Measurements from ENCODE around the gene C8B.

C8B gene

GRCh38 chr1:56992318-56993125 is 26.7 kb upstream of the C8B start:
- no peak for DNase-seq (ENCODE audit: low read depth)
- Histone ChIP-seq H3K9me3 (ENCODE audit: control insufficient read depth, low read length) (no peaks in the 10 kb centered on the region), H3K4me1 (ENCODE audit: control insufficient read depth, insufficient read depth, low read length) (no peaks in the 10 kb centered on the region), H3K36me3 (ENCODE audit: control insufficient read depth, insufficient read depth, low read length, severe bottlenecking) (no peaks in the 10 kb centered on the region), H3K4me3 (ENCODE audit: low read length) (no peak overlapping the region), H3K27me3 (replicated peaks; ENCODE audit: control insufficient read depth, insufficient read depth, low read length) (no peaks in the 10 kb centered on the region), H3K9ac (ENCODE audit: low read length) (no peak overlapping the region)

- Histone ChIP-seq H3K9me3 (ENCODE audit: control insufficient read depth, low read length) (no peaks in the 10 kb centered on the region), H3K9ac (ENCODE audit: low read length) (no peak overlapping the region), H3K27me3 (replicated peaks; ENCODE audit: control insufficient read depth, insufficient read depth, low read length) (no peaks in the 10 kb centered on the region), H3K4me1 (ENCODE audit: control insufficient read depth, insufficient read depth, low read length) (no peaks in the 10 kb centered on the region), H3K36me3 (ENCODE audit: control insufficient read depth, insufficient read depth, low read length, severe bottlenecking) (no peaks in the 10 kb centered on the region), H3K4me3 (ENCODE audit: low read length) (no peak overlapping the region)
- no peak for DNase-seq (ENCODE audit: low read depth)
Measured at GRCh38 chr1:56991576-56991975, 25.8 kb upstream of the C8B start.

- Histone ChIP-seq H3K4me1 (ENCODE audit: control insufficient read depth, insufficient read depth, low read length) (no peaks in the 10 kb centered on the region), H3K36me3 (ENCODE audit: control insufficient read depth, insufficient read depth, low read length, severe bottlenecking) (no peaks in the 10 kb centered on the region)
- no peak for DNase-seq (ENCODE audit: low read depth)
Measured at GRCh38 chr1:56986397-56986796, 20.6 kb upstream of the C8B start.

GRCh38 chr1:56985857-56986256 is 20.0 kb upstream of the C8B start:
- Histone ChIP-seq H3K9me3 (ENCODE audit: control insufficient read depth, low read length) (no peaks in the 10 kb centered on the region), H3K4me1 (ENCODE audit: control insufficient read depth, insufficient read depth, low read length) (no peaks in the 10 kb centered on the region), H3K4me3 (ENCODE audit: low read length) (no peak overlapping the region), H3K36me3 (ENCODE audit: control insufficient read depth, insufficient read depth, low read length, severe bottlenecking) (no peaks in the 10 kb centered on the region), H3K27me3 (replicated peaks; ENCODE audit: control insufficient read depth, insufficient read depth, low read length) (peaks cover 8% of the 10 kb centered on the region), H3K9ac (ENCODE audit: low read length) (no peak overlapping the region)
- no peak for DNase-seq (ENCODE audit: low read depth)

More at GRCh38 chr1:56986397-56986796, 20.6 kb upstream of the C8B start:
- Histone ChIP-seq H3K9me3 (ENCODE audit: control insufficient read depth, low read length) (no peaks in the 10 kb centered on the region), H3K27me3 (replicated peaks; ENCODE audit: control insufficient read depth, insufficient read depth, low read length) (peaks cover 8% of the 10 kb centered on the region), H3K4me3 (ENCODE audit: low read length) (no peak overlapping the region), H3K9ac (ENCODE audit: low read length) (no peak overlapping the region)

- H3K9ac ChIP-seq (ENCODE audit: low read length) = no peak overlapping the region
- no peaks in the 10 kb centered on the region for H3K36me3 ChIP-seq (ENCODE audit: control insufficient read depth, insufficient read depth, low read length, severe bottlenecking)
- no peak overlapping the region for H3K4me3 ChIP-seq (ENCODE audit: low read length)
- no peaks in the 10 kb centered on the region for H3K9me3 ChIP-seq (ENCODE audit: control insufficient read depth, low read length)
- DNase-seq (ENCODE audit: low read depth) = no peak
- no peaks in the 10 kb centered on the region for H3K4me1 ChIP-seq (ENCODE audit: control insufficient read depth, insufficient read depth, low read length)
- peaks cover 8% of the 10 kb centered on the region for H3K27me3 ChIP-seq (replicated peaks; ENCODE audit: control insufficient read depth, insufficient read depth, low read length)
Measured at GRCh38 chr1:56983484-56983883, 17.7 kb upstream of the C8B start.

GRCh38 chr1:56979986-56980755 is 14.4 kb upstream of the C8B start:
- no peak for DNase-seq (ENCODE audit: low read depth)
- Histone ChIP-seq H3K9me3 (ENCODE audit: control insufficient read depth, low read length) (no peaks in the 10 kb centered on the region), H3K4me3 (ENCODE audit: low read length) (no peak overlapping the region), H3K9ac (ENCODE audit: low read length) (no peak overlapping the region), H3K4me1 (ENCODE audit: control insufficient read depth, insufficient read depth, low read length) (no peaks in the 10 kb centered on the region), H3K36me3 (ENCODE audit: control insufficient read depth, insufficient read depth, low read length, severe bottlenecking) (no peaks in the 10 kb centered on the region), H3K27me3 (replicated peaks; ENCODE audit: control insufficient read depth, insufficient read depth, low read length) (peaks cover 8% of the 10 kb centered on the region)

GRCh38 chr1:56978819-56979218 is 13.0 kb upstream of the C8B start:
- Histone ChIP-seq H3K4me1 (ENCODE audit: control insufficient read depth, insufficient read depth, low read length) (no peaks in the 10 kb centered on the region), H3K9ac (ENCODE audit: low read length) (no peak overlapping the region), H3K4me3 (ENCODE audit: low read length) (no peak overlapping the region), H3K36me3 (ENCODE audit: control insufficient read depth, insufficient read depth, low read length, severe bottlenecking) (no peaks in the 10 kb centered on the region), H3K9me3 (ENCODE audit: control insufficient read depth, low read length) (no peaks in the 10 kb centered on the region), H3K27me3 (replicated peaks; ENCODE audit: control insufficient read depth, insufficient read depth, low read length) (peaks cover 8% of the 10 kb centered on the region)
- DNase-seq (ENCODE audit: low read depth) = no peak

GRCh38 chr1:56977910-56978309 is 12.1 kb upstream of the C8B start:
- H3K4me3 ChIP-seq (ENCODE audit: low read length) = no peak overlapping the region
- H3K9ac ChIP-seq (ENCODE audit: low read length) = no peak overlapping the region
- no peaks in the 10 kb centered on the region for H3K36me3 ChIP-seq (ENCODE audit: control insufficient read depth, insufficient read depth, low read length, severe bottlenecking)
- no peak for DNase-seq (ENCODE audit: low read depth)
- H3K27me3 ChIP-seq (replicated peaks; ENCODE audit: control insufficient read depth, insufficient read depth, low read length) = peaks cover 8% of the 10 kb centered on the region
- H3K4me1 ChIP-seq (ENCODE audit: control insufficient read depth, insufficient read depth, low read length) = no peaks in the 10 kb centered on the region
- no peaks in the 10 kb centered on the region for H3K9me3 ChIP-seq (ENCODE audit: control insufficient read depth, low read length)

- Histone ChIP-seq H3K9me3 (ENCODE audit: control insufficient read depth, low read length) (no peaks in the 10 kb centered on the region), H3K36me3 (ENCODE audit: control insufficient read depth, insufficient read depth, low read length, severe bottlenecking) (no peaks in the 10 kb centered on the region), H3K9ac (ENCODE audit: low read length) (no peak overlapping the region), H3K27me3 (replicated peaks; ENCODE audit: control insufficient read depth, insufficient read depth, low read length) (no peaks in the 10 kb centered on the region), H3K4me1 (ENCODE audit: control insufficient read depth, insufficient read depth, low read length) (no peaks in the 10 kb centered on the region), H3K4me3 (ENCODE audit: low read length) (no peak overlapping the region)
- no peak for DNase-seq (ENCODE audit: low read depth)
Measured at GRCh38 chr1:56975446-56975845, 9.6 kb upstream of the C8B start.

GRCh38 chr1:56973923-56974742 is 8.3 kb upstream of the C8B start:
- Histone ChIP-seq H3K4me1 (ENCODE audit: control insufficient read depth, insufficient read depth, low read length) (no peaks in the 10 kb centered on the region), H3K9ac (ENCODE audit: low read length) (no peak overlapping the region), H3K36me3 (ENCODE audit: control insufficient read depth, insufficient read depth, low read length, severe bottlenecking) (no peaks in the 10 kb centered on the region), H3K4me3 (ENCODE audit: low read length) (no peak overlapping the region), H3K27me3 (replicated peaks; ENCODE audit: control insufficient read depth, insufficient read depth, low read length) (no peaks in the 10 kb centered on the region), H3K9me3 (ENCODE audit: control insufficient read depth, low read length) (no peaks in the 10 kb centered on the region)
- no peak for DNase-seq (ENCODE audit: low read depth)

- no peak for DNase-seq (ENCODE audit: low read depth)
- Histone ChIP-seq H3K4me3 (ENCODE audit: low read length) (no peak overlapping the region), H3K36me3 (ENCODE audit: control insufficient read depth, insufficient read depth, low read length, severe bottlenecking) (no peaks in the 10 kb centered on the region), H3K9ac (ENCODE audit: low read length) (no peak overlapping the region), H3K9me3 (ENCODE audit: control insufficient read depth, low read length) (no peaks in the 10 kb centered on the region), H3K4me1 (ENCODE audit: control insufficient read depth, insufficient read depth, low read length) (no peaks in the 10 kb centered on the region), H3K27me3 (replicated peaks; ENCODE audit: control insufficient read depth, insufficient read depth, low read length) (no peaks in the 10 kb centered on the region)
Measured at GRCh38 chr1:56972976-56973375, 7.2 kb upstream of the C8B start.
